Uterus (tissue), 2 donors: ENCODE measurements around the gene CFAP65.

Experiments
- CTCF ChIP-seq, 4 experiments: fragments of 200-600 bp in 2 of 4; fragments of 450-650 bp in 2 of 4; sonication (generic) in 2 of 4; IDR thresholded peaks; one replicate each; pipeline ENCODE4 v1.5.1; 2016 to 2019; ENCODE audit warnings: antibody characterized with exemption in 4 of 4, mild to moderate bottlenecking in 2 of 4, moderate library complexity in 1 of 4
- POLR2A ChIP-seq, 2 donors: fragments of 450-650 bp; IDR thresholded peaks; one replicate each; pipeline ENCODE4 v1.6.1; 2016; ENCODE audit warnings: antibody characterized with exemption in 2 of 2, mild to moderate bottlenecking in 1 of 2, moderate library complexity in 1 of 2

DNA sequence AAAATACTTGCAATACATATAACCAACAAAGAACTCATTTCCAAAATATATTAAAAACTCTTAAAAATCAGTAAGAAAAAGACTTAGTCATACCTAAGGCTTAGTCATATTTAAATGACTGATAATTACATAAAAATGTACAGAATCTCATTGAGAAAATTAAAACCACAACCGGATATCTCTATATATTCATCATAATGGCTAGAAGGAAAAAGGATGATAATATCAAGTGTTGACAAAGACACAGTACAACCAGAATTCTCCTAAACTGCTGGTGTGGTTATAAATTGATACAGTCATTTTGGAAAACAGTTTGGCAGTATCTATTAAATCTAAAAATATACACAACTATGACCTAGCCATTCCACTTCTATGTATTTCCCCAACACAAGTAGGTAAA lies 46.5 kb upstream of the CFAP65 start:
- no peak for TF ChIP-seq CTCF (IDR thresholded peaks at IDR 0.05)
- no peak for TF ChIP-seq POLR2A (IDR thresholded peaks at IDR 0.05)
